HUES6 (cell line): Measurements from ENCODE around the gene KLF14.
"Not testable (repeated sequence)": the region's sequence is repeated elsewhere in the genome, so short reads cannot be mapped to it uniquely, and the experiment has no call there.

Source experiments
- H3K27ac ChIP-seq: 2 replicates; pipeline ENCODE4 v1.7.0; 2013; ENCODE audit warnings: low read depth, mild to moderate bottlenecking, low read length, inconsistent platforms
- H3K27me3 ChIP-seq: 2 replicates; pipeline ENCODE4 v1.6.1; 2013; ENCODE audit warnings: low read length; ENCODE audit not compliant: control insufficient read depth, insufficient read depth
- H3K36me3 ChIP-seq: 2 replicates; pipeline ENCODE4 v1.6.1; 2013; ENCODE audit warnings: low read length; ENCODE audit not compliant: control insufficient read depth, insufficient read depth
- H3K4me1 ChIP-seq: 2 replicates; pipeline ENCODE4 v1.6.1; 2013; ENCODE audit warnings: low read length; ENCODE audit not compliant: control insufficient read depth, insufficient read depth
- H3K4me3 ChIP-seq: 2 replicates; pipeline ENCODE4 v1.5.1; 2013; ENCODE audit warnings: low read depth, low read length
- H3K9ac ChIP-seq: one replicate; pipeline ENCODE4 v1.6.1; 2013; ENCODE audit warnings: mild to moderate bottlenecking, low read length
- H3K9me3 ChIP-seq: 2 replicates; pipeline ENCODE4 v1.6.1; 2013; ENCODE audit warnings: low read depth, low read length; ENCODE audit not compliant: control insufficient read depth, insufficient read depth

Gene KLF14

DNA sequence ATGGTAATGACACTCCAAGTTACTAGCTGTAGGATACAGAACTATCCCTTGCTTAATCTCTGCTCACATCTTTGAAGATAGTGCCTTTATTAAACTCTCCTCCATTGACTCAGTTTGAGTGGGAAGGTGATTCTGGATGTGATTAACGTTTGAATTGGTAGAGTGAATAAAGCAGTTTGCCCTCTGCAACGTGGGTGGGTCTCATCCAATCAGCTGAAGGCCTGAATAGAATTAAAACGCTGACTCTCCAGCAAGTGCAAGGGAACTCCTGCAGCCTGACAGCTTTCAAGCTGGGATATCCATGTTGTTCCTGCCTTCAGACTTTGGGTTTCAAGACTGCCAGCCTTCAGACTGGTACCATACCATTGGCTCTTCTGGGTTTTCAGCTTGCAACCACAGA lies 21.6 kb downstream of the KLF14 start:
- Histone ChIP-seq H3K36me3 (no peaks in the 10 kb centered on the region), H3K4me1 (no peaks in the 10 kb centered on the region), H3K9ac (no peak overlapping the region), H3K4me3 (no peak overlapping the region), H3K9me3 (no peaks in the 10 kb centered on the region), H3K27ac (no peak overlapping the region), H3K27me3 (no peaks in the 10 kb centered on the region)

DNA sequence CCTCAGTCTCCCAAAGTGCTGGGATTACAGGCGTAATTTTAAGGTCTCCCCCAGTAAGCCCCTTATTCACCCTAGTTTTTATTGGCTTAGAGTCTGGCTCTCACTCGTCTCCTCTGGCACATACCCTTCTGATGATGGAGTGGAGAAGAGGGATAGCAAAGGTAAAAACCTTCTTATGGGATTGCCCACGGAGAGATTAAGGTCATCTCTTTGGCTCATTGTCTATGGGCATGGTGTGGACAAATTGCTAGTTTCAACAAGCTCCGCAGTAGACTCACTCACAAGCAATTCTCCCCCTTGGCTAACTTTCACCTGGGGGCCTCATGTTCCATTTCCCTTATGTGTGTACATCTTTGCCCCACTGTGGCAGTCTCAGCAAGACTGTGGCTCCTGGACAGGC lies 25.2 kb downstream of the KLF14 start:
- no peaks in the 10 kb centered on the region for H3K36me3 ChIP-seq
- H3K4me3 ChIP-seq, result no peak overlapping the region
- no peaks in the 10 kb centered on the region for H3K4me1 ChIP-seq
- no peak overlapping the region for H3K9ac ChIP-seq
- peaks cover 6% of the 10 kb centered on the region; the same call in 1 of the 2 replicates for H3K9me3 ChIP-seq
- no peaks in the 10 kb centered on the region for H3K27me3 ChIP-seq
- H3K27ac ChIP-seq, result no peak overlapping the region

GRCh38 chr7:130708001-130708400 lies 26.0 kb downstream of the KLF14 start:
- Histone ChIP-seq H3K9ac (no peak overlapping the region), H3K27ac (no peak overlapping the region), H3K27me3 (no peaks in the 10 kb centered on the region), H3K4me1 (no peaks in the 10 kb centered on the region), H3K36me3 (no peaks in the 10 kb centered on the region), H3K9me3 (peaks cover 6% of the 10 kb centered on the region; the same call in 1 of the 2 replicates), H3K4me3 (no peak overlapping the region)

- Histone ChIP-seq H3K27ac (no peak overlapping the region), H3K36me3 (no peaks in the 10 kb centered on the region), H3K27me3 (no peaks in the 10 kb centered on the region), H3K4me1 (no peaks in the 10 kb centered on the region), H3K4me3 (no peak overlapping the region), H3K9me3 (peaks cover 6% of the 10 kb centered on the region; the same call in 1 of the 2 replicates), H3K9ac (no peak overlapping the region)
These were observed 30.2 kb downstream of the KLF14 start for GRCh38 chr7:130703851-130704250.

DNA sequence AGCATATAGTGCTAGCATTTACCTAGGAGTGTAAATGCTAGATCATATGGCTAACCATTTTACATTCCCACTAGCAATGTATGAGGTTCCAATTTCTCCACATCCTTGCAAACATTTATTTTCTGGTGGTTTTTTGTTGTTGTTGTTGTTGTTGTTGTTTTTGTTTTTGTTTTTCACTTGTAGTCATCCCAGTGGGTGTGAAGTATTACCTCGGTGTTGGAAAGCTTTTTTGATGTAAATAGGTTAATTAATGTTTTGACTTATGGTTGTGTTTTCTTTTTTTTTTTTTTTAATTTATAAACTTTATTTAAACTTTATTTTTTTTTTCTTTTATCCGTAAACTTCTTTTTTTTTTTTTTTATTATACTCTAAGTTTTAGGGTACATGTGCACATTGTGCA lies 32.4 kb downstream of the KLF14 start:
- Histone ChIP-seq H3K4me1 (no peaks in the 10 kb centered on the region), H3K4me3 (no peak overlapping the region), H3K9ac (no peak overlapping the region), H3K36me3 (no peaks in the 10 kb centered on the region), H3K27me3 (no peaks in the 10 kb centered on the region), H3K27ac (no peak overlapping the region), H3K9me3 (peaks cover 6% of the 10 kb centered on the region; the same call in 1 of the 2 replicates)

DNA sequence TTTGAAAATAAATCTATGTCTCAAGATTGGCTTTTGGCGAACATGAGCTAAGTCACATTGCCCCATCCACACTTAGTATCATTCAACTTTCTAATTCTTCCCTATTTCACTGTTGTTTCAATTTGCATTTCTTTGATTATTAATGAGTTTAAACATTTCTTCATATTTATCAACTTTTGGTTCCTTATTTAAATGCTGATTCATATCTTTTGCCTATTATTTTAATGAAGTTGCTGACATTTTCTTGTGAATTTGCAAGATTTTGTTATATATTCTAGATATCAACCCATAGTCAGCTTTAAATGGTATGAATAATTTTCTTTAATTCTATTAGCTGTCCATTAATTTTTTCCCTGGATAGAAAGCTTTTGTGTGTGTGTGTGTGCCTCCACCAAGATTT lies 33.2 kb downstream of the KLF14 start:
- H3K36me3 ChIP-seq, result no peaks in the 10 kb centered on the region
- no peak overlapping the region for H3K9ac ChIP-seq
- H3K4me3 ChIP-seq, result no peak overlapping the region
- H3K27ac ChIP-seq, result no peak overlapping the region
- no peaks in the 10 kb centered on the region for H3K4me1 ChIP-seq
- no peaks in the 10 kb centered on the region for H3K9me3 ChIP-seq
- H3K27me3 ChIP-seq, result no peaks in the 10 kb centered on the region

DNA sequence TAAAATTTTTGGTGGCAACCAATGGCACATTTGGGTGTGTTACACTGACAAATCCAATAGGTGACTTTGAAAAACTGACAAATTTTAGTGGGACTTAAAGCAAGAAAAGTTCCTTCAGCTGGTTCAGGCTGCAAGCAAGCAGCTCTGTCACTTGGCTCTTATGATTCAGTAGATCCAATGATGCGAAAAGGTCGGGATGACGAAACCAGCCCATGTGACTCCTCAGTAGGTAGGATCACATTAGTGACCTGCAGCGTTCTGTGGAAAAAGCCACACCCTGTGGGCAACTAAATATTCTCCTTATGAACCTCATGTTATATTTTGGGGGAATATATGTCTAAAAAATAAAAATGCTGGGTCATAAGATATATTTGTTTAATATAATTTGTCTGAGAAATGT lies 34.3 kb downstream of the KLF14 start:
- no peak overlapping the region for H3K4me3 ChIP-seq
- no peaks in the 10 kb centered on the region for H3K9me3 ChIP-seq
- no peaks in the 10 kb centered on the region for H3K4me1 ChIP-seq
- H3K27ac ChIP-seq, result no peak overlapping the region
- H3K9ac ChIP-seq, result no peak overlapping the region
- H3K36me3 ChIP-seq, result no peaks in the 10 kb centered on the region
- no peaks in the 10 kb centered on the region for H3K27me3 ChIP-seq

DNA sequence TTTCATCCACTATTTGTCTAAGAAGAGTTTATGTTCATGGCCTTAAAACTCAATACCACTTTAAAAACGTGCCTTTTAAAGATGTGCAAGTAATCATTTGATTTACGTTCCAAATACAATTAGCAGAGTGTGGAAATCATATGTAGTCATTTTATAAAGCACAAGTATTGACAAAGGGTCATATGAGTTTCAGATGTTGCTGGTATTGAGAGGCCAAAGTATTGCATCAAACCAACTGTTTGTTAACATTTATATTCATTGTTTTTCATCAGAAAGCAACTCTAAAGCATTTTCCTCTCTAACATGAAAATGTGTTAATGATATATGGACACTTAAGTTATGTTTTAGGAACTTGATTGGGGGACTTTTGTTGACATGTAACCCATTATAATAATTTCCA lies 36.2 kb downstream of the KLF14 start:
- Histone ChIP-seq H3K27ac (no peak overlapping the region), H3K27me3 (no peaks in the 10 kb centered on the region), H3K36me3 (no peaks in the 10 kb centered on the region), H3K4me3 (no peak overlapping the region), H3K9ac (no peak overlapping the region), H3K4me1 (no peaks in the 10 kb centered on the region), H3K9me3 (no peaks in the 10 kb centered on the region)

DNA sequence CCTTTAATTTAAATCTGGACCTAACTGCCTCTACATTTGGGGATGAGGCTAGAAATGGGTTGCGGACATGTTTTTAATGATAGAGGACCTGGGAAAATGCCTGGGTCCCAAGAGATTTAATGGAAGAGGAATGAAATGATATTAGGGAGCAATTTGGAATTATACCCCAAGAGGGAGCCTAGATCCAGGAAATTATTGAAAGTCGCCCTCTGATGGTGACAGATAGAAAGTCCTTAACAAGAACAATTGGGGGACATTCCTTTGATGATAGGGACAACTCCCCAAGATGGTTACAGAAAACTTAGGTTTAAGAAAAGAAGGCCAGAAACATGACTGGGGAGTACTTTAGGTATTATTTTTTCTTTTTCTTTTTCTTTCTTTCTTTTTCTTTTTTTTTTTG lies 38.2 kb downstream of the KLF14 start:
- H3K4me1 ChIP-seq, result no peaks in the 10 kb centered on the region
- H3K36me3 ChIP-seq, result no peaks in the 10 kb centered on the region
- H3K4me3 ChIP-seq, result no peak overlapping the region
- H3K27me3 ChIP-seq, result no peaks in the 10 kb centered on the region
- no peak overlapping the region for H3K9ac ChIP-seq
- H3K27ac ChIP-seq, result no peak overlapping the region
- H3K9me3 ChIP-seq, result peaks cover 15% of the 10 kb centered on the region; the same call in 1 of the 2 replicates

DNA sequence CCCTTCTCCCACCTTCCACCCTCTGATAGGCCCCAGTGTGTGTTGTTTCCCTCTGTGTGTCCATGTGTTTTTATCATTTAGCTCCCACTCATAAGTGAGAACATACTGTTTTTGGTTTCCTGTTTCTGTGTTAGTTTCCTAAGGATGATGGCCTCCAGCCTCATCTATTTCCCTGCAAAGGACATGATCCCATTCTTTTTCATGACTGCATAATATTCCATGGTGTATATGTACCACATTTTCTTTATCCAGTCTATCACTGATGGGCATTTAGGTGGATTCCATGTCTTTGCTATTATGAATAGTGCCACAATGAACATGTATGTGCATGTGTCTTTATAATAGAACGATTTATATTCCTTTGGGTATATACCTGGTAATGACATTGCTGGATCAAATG lies 41.6 kb downstream of the KLF14 start:
- H3K27ac ChIP-seq, H3K36me3 ChIP-seq, H3K4me3 ChIP-seq, H3K9ac ChIP-seq, H3K4me1 ChIP-seq, H3K27me3 ChIP-seq: not testable (repeated sequence)
- peaks cover 37% of the 10 kb centered on the region for H3K9me3 ChIP-seq

- Histone ChIP-seq H3K9me3 (peaks cover 37% of the 10 kb centered on the region), H3K4me3 (no peak overlapping the region), H3K27me3 (no peaks in the 10 kb centered on the region), H3K27ac (no peak overlapping the region), H3K9ac (no peak overlapping the region), H3K36me3 (no peaks in the 10 kb centered on the region), H3K4me1 (no peaks in the 10 kb centered on the region)
These were observed 44.3 kb downstream of the KLF14 start for GRCh38 chr7:130689683-130690082.

DNA sequence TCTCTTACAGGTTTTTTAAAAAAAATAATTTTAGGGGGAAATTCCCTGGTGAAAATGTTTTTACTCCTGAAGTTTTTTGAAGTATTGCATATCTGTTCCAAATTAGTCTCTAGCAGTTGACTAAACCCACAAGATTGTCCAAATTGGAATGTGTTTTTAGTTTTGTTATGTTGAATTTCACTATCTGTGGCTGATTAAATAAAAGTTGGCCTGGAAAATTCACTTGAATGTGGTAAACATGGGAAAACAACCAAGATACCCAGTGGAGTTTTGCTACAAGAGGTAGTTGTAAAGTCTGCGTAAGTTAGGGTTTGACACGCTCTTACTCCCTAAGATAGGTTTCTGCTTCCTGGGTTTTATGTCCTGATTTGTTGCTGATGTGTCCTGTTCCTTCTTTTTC lies 51.0 kb downstream of the KLF14 start:
- Histone ChIP-seq H3K9ac (no peak overlapping the region), H3K27me3 (no peaks in the 10 kb centered on the region), H3K27ac (no peak overlapping the region), H3K9me3 (0 out of 2 replicates have a peak, but pooled peaks cover 4% of the 10 kb centered on the region), H3K4me3 (no peak overlapping the region), H3K4me1 (no peaks in the 10 kb centered on the region), H3K36me3 (no peaks in the 10 kb centered on the region)
